SK-N-SH (cell line): Measurements from ENCODE around the gene TMEM163. TPM values are rescaled to one million over a fixed set of nuclear protein-coding genes. Genes with fewer than 3 reads are reported as not detected.

Experiments
- CTCF ChIA-PET: fragments of 300-600, 350-600 bp; formaldehyde crosslinking; extraction: SDS; loops from one replicate; lab custom pipeline; 2021; lab: Yijun Ruan, JAX
- POLR2A ChIA-PET: fragments of 350-600 bp; sonication (Branson Sonifier 250); formaldehyde crosslinking; extraction: SDS; loops from one replicate; lab custom pipeline; 2020; ENCODE audit warnings: antibody characterized with exemption, inconsistent platforms; lab: Yijun Ruan, JAX
- DNase-seq: peaks from one replicate; pipeline ENCODE4 v3.0.0; 2012
- H2AFZ ChIP-seq: fragments of 200-600 bp; sonication (generic); 2 replicates; pipeline ENCODE4 v1.8.1; 2016; ENCODE audit warnings: antibody characterized with exemption, mild to moderate bottlenecking, low read depth
- H3F3A ChIP-seq: fragments of 200-600 bp; sonication (generic); replicated peaks from 2 replicates; pipeline ENCODE3; 2016; ENCODE audit warnings: antibody characterized with exemption, mild to moderate bottlenecking; ENCODE audit not compliant: insufficient read depth
- H3K27ac ChIP-seq, 2 experiments: fragments of 200-500 bp in 1 of 2; fragments of 200-600 bp in 1 of 2; sonication (Bioruptor generic) in 1 of 2; sonication (generic), shearing (Covaris generic) in 1 of 2; 2 replicates each; pipeline versions ENCODE4 v1.5.1 to v1.6.1; 2014 to 2016; ENCODE audit warnings: low read depth in 2 of 2, inconsistent platforms in 1 of 2, low read length in 1 of 2, mild to moderate bottlenecking in 1 of 2, mixed read lengths in 1 of 2
- H3K27me3 ChIP-seq: fragments of 200-600 bp; sonication (generic), shearing (Covaris generic); 2 replicates; pipeline ENCODE4 v1.6.1; 2016; ENCODE audit warnings: mixed run types; ENCODE audit not compliant: insufficient read depth
- H3K36me3 ChIP-seq, 2 experiments: fragments of 200-500 bp in 1 of 2; fragments of 200-600 bp in 1 of 2; sonication (Bioruptor generic) in 1 of 2; sonication (generic) in 1 of 2; replicated peaks in 1 of 2; 2 replicates each; pipeline versions ENCODE3 to v1.5.1; 2014 to 2016; ENCODE audit warnings: low read length in 1 of 2, mild to moderate bottlenecking in 1 of 2; ENCODE audit not compliant: insufficient read depth in 2 of 2, control insufficient read depth in 1 of 2
- H3K4me1 ChIP-seq, 2 experiments: fragments of 200-500 bp in 1 of 2; fragments of 200-600 bp in 1 of 2; sonication (Bioruptor generic) in 1 of 2; sonication (generic), shearing (Covaris generic) in 1 of 2; 2 replicates each; pipeline versions ENCODE4 v1.5.1 to v1.6.1; 2014 to 2016; ENCODE audit warnings: low read depth in 1 of 2, low read length in 1 of 2, mixed run types in 1 of 2; ENCODE audit not compliant: insufficient read depth in 2 of 2, control insufficient read depth in 1 of 2
- H3K4me2 ChIP-seq: fragments of 200-600 bp; sonication (generic), shearing (Covaris generic); 2 replicates; pipeline ENCODE4 v1.6.1; 2017; ENCODE audit warnings: mixed run types
- H3K4me3 ChIP-seq, 2 experiments: fragments of 200-500 bp in 1 of 2; fragments of 200-600 bp in 1 of 2; sonication (Bioruptor generic) in 1 of 2; sonication (generic), shearing (Covaris generic) in 1 of 2; 2 replicates each; pipeline versions ENCODE4 v1.5.1 to v1.8.1; 2014 to 2016; ENCODE audit warnings: low read depth in 2 of 2, inconsistent platforms in 1 of 2, low read length in 1 of 2, mild to moderate bottlenecking in 1 of 2, mixed read lengths in 1 of 2, moderate library complexity in 1 of 2
- H3K79me2 ChIP-seq: fragments of 200-600 bp; sonication (generic); 2 replicates; pipeline ENCODE4 v1.8.1; 2017; ENCODE audit warnings: mild to moderate bottlenecking; ENCODE audit not compliant: insufficient read depth
- H3K9ac ChIP-seq: fragments of 200-600 bp; sonication (generic); 2 replicates; pipeline ENCODE4 v1.6.1; 2017; ENCODE audit warnings: mixed run types
- H3K9me2 ChIP-seq: fragments of 200-600 bp; sonication (generic); 2 replicates; pipeline ENCODE4 v1.6.1; 2017; ENCODE audit warnings: mixed run types
- H3K9me3 ChIP-seq: fragments of 200-600 bp; sonication (generic); 2 replicates; pipeline ENCODE4 v1.6.1; 2017; ENCODE audit warnings: mixed run types, mild to moderate bottlenecking, moderate library complexity
- H4K20me1 ChIP-seq: fragments of 200-600 bp; sonication (generic); 2 replicates; pipeline ENCODE4 v1.6.1; 2017; ENCODE audit warnings: mild to moderate bottlenecking, mixed run types; ENCODE audit not compliant: insufficient read depth
- CHD2 ChIP-seq: fragments of 150-350 bp; IDR thresholded peaks from 2 replicates; pipeline ENCODE4 v1.6.1; 2018; ENCODE audit warnings: low read length; ENCODE audit not compliant: partially characterized antibody
- ELF1 ChIP-seq: IDR thresholded peaks from 2 replicates; pipeline ENCODE4 v1.4.0; 2012
- EZH2phosphoT487 ChIP-seq: fragments of 200-600 bp; sonication (generic); IDR thresholded peaks from 2 replicates; pipeline ENCODE4 v1.6.1; 2017; ENCODE audit warnings: low read depth, mixed run types, mild to moderate bottlenecking, antibody characterized with exemption, moderate library complexity, borderline replicate concordance
- FOSL2 ChIP-seq: IDR thresholded peaks from 2 replicates; pipeline ENCODE4 v1.4.0; 2012; ENCODE audit warnings: low read depth, mild to moderate bottlenecking, moderate library complexity, borderline replicate concordance
- FOXM1 ChIP-seq: IDR thresholded peaks from 2 replicates; pipeline ENCODE4 v1.4.0; 2012; ENCODE audit warnings: low read depth, mild to moderate bottlenecking
- GABPA ChIP-seq: IDR thresholded peaks from 2 replicates; pipeline ENCODE4 v1.4.0; 2012; ENCODE audit warnings: low read depth, mild to moderate bottlenecking
- GATA2 ChIP-seq: sonication (generic); formaldehyde crosslinking; IDR thresholded peaks from 2 replicates; pipeline ENCODE4 v1.5.0; 2020; ENCODE audit warnings: mild to moderate bottlenecking, missing genetic modification reagents
- JUND ChIP-seq: IDR thresholded peaks from 2 replicates; pipeline ENCODE4 v1.4.0; 2012
- NRF1 ChIP-seq: IDR thresholded peaks from 2 replicates; pipeline ENCODE4 v1.6.1; 2012; ENCODE audit warnings: low read depth, mild to moderate bottlenecking, low read length
- POLR2AphosphoS5 ChIP-seq: IDR thresholded peaks from 2 replicates; pipeline ENCODE4 v1.6.1; 2012; ENCODE audit warnings: low read depth, low read length
- RAD21 ChIP-seq: IDR thresholded peaks from 2 replicates; pipeline ENCODE4 v1.6.1; 2012; ENCODE audit warnings: mild to moderate bottlenecking, low read length
- RCOR1 ChIP-seq: fragments of 150-350 bp; IDR thresholded peaks from 2 replicates; pipeline ENCODE4 v1.6.1; 2017; ENCODE audit warnings: antibody characterized with exemption, low read length
- RFX5 ChIP-seq: IDR thresholded peaks from 2 replicates; pipeline ENCODE4 v1.6.1; 2012; ENCODE audit warnings: mild to moderate bottlenecking, improper control_type of control experiment, low read length
- RXRA ChIP-seq: IDR thresholded peaks from 2 replicates; pipeline ENCODE4 v1.4.0; 2012; ENCODE audit warnings: low read depth, mild to moderate bottlenecking, borderline replicate concordance
- SMC3 ChIP-seq: IDR thresholded peaks from 2 replicates; pipeline ENCODE4 v1.6.1; 2012; ENCODE audit warnings: low read depth, low read length, improper control_type of control experiment
- TCF12 ChIP-seq: IDR thresholded peaks from 2 replicates; pipeline ENCODE4 v1.4.0; 2012
- TEAD4 ChIP-seq: IDR thresholded peaks from 2 replicates; pipeline ENCODE4 v1.4.0; 2012; ENCODE audit warnings: mild to moderate bottlenecking, borderline replicate concordance; ENCODE audit not compliant: insufficient read depth
- USF1 ChIP-seq: IDR thresholded peaks from 2 replicates; pipeline ENCODE4 v1.4.0; 2012; ENCODE audit warnings: low read depth, borderline replicate concordance
- USF2 ChIP-seq: fragments of 150-350 bp; IDR thresholded peaks from 2 replicates; pipeline ENCODE4 v1.6.1; 2017; ENCODE audit warnings: antibody characterized with exemption, low read length, low read depth, borderline replicate concordance
- YY1 ChIP-seq: IDR thresholded peaks from 2 replicates; pipeline ENCODE4 v1.4.0; 2012; ENCODE audit warnings: low read depth, mild to moderate bottlenecking
- WGBS: methylation state at CpG from one replicate; pipeline ENCODE4 v1.1.6; 2017; ENCODE audit warnings: low lambda C conversion rate; 5-methylcytosine and 5-hydroxymethylcytosine counted together
- polyA plus RNA-seq, 3 experiments: library from polyadenylated mRNA; depleted of rRNA; stranded (reverse); fragments of >200 nt; gene quantifications; 2 replicates each; pipeline ENCODE4 v1.2.3, GENCODE V29; 2012
- TF ChIP-seq, protein P1 (sequence below): IDR thresholded peaks from 2 replicates; pipeline ENCODE4; 2012
- TF ChIP-seq, protein P2 (sequence below): fragments of 200-600 bp; sonication (generic); IDR thresholded peaks from 2 replicates; pipeline ENCODE4 v1.6.1; 2017; ENCODE audit warnings: antibody characterized with exemption, mild to moderate bottlenecking, moderate library complexity
- TF ChIP-seq, protein P3 (sequence below): fragments of 150-350 bp; IDR thresholded peaks from 2 replicates; pipeline ENCODE4 v1.6.1; 2016; ENCODE audit warnings: mild to moderate bottlenecking, low read depth, low read length

TMEM163 gene
- polyA plus RNA-seq, 1 of the 3 experiments (the other 2 are of a cell fraction), result not detected

- 65% methylated on average over 2 of the region's 2 CpGs for WGBS
- H3K4me2 ChIP-seq, result peak overlapping the region; percentile 35; the same call in 1 of the 2 replicates
- TF ChIP-seq, protein P1, sequence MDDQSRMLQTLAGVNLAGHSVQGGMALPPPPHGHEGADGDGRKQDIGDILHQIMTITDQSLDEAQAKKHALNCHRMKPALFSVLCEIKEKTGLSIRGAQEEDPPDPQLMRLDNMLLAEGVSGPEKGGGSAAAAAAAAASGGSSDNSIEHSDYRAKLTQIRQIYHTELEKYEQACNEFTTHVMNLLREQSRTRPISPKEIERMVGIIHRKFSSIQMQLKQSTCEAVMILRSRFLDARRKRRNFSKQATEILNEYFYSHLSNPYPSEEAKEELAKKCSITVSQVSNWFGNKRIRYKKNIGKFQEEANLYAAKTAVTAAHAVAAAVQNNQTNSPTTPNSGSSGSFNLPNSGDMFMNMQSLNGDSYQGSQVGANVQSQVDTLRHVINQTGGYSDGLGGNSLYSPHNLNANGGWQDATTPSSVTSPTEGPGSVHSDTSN, result peak; percentile 44; the same call in 1 of the 2 replicates
- TF ChIP-seq, protein P2, sequence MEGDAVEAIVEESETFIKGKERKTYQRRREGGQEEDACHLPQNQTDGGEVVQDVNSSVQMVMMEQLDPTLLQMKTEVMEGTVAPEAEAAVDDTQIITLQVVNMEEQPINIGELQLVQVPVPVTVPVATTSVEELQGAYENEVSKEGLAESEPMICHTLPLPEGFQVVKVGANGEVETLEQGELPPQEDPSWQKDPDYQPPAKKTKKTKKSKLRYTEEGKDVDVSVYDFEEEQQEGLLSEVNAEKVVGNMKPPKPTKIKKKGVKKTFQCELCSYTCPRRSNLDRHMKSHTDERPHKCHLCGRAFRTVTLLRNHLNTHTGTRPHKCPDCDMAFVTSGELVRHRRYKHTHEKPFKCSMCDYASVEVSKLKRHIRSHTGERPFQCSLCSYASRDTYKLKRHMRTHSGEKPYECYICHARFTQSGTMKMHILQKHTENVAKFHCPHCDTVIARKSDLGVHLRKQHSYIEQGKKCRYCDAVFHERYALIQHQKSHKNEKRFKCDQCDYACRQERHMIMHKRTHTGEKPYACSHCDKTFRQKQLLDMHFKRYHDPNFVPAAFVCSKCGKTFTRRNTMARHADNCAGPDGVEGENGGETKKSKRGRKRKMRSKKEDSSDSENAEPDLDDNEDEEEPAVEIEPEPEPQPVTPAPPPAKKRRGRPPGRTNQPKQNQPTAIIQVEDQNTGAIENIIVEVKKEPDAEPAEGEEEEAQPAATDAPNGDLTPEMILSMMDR, result no peak
- TF ChIP-seq RFX5 (no peak), RCOR1 (no peak), JUND (peak; percentile 60), FOSL2 (peak; percentile 46), TEAD4 (0 out of 2 replicates have a peak, but pooled peaks have one; percentile 34), TCF12 (peak; percentile 46; the same call in 1 of the 2 replicates)
- TF ChIP-seq, all 33 proteins: peak for 5
- Histone ChIP-seq H3F3A (peaks cover 7% of the 10 kb centered on the region), H3K9ac (peak overlapping the region; percentile 4; the same call in 1 of the 2 replicates), H3K79me2 (no peaks in the 10 kb centered on the region), H3K4me3 (no peak overlapping the region), H3K27ac (peak overlapping the region in 1 of 2 experiments; percentile 71; a peak in 2 of 4 replicates), H4K20me1 (no peaks in the 10 kb centered on the region), H3K9me3 (no peaks in the 10 kb centered on the region), H3K36me3 (peaks cover under 1 to 16% of the 10 kb centered on the region in 2 experiments), H3K9me2 (no peaks in the 10 kb centered on the region), H3K4me1 (peaks cover 0 to 12% of the 10 kb centered on the region in 2 experiments; a peak in 2 of 4 replicates), H2AFZ (peak overlapping the region; percentile 62; the same call in 1 of the 2 replicates), H3K27me3 (no peaks in the 10 kb centered on the region)
- ChIA-PET POLR2A (no interaction called here), CTCF (interaction anchor here (1.1 to 2.1 kb wide), 4 partner anchors 10 to 349 kb away, joined by 3 to 8 read pairs (median 6); no protein-coding TSS in a partner anchor)
- no peak for DNase-seq
Measured at GRCh38 chr2:134431838-134432434, 286.9 kb downstream of the TMEM163 start.

DNA sequence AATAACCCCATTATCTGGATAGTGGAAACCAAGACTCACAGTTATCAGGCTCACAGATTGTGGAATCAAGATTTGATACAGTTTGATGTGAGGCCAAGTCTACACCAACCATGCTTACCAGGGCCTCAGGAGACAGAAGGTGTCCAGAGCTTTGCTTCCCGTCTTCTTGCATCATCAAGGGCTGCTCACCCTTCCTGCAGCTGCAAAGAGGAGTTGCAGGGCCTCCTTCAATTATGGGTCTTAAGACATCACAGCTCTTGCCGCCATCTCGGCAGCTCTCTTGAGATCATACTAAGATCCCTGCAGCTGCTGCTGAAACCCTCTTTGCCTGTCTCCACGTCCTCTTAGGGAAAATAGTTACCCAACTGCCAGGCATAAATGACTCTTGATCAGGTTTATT is 288.9 kb downstream of the TMEM163 start:
- no peaks in the 10 kb centered on the region for H3K9me3 ChIP-seq
- H3F3A ChIP-seq, result peaks cover 8% of the 10 kb centered on the region
- H3K9ac ChIP-seq, result no peak overlapping the region
- H3K27ac ChIP-seq, result no peak overlapping the region
- H3K9me2 ChIP-seq, result no peaks in the 10 kb centered on the region
- CTCF ChIA-PET, result interaction anchor here (0.9 to 3.7 kb wide), 4 partner anchors 12 to 31 kb away, joined by 3 to 18 read pairs (median 4); no protein-coding TSS in a partner anchor
- no peak overlapping the region for H3K4me3 ChIP-seq
- H3K4me2 ChIP-seq, result no peak overlapping the region
- no peak overlapping the region for H2AFZ ChIP-seq
- no peaks in the 10 kb centered on the region for H3K79me2 ChIP-seq
- peaks cover 0 to 12% of the 10 kb centered on the region in 2 experiments; a peak in 2 of 4 replicates for H3K4me1 ChIP-seq
- no peak for DNase-seq
- POLR2A ChIA-PET, result no interaction called here
- H4K20me1 ChIP-seq, result no peaks in the 10 kb centered on the region
- peaks cover 0 to 18% of the 10 kb centered on the region in 2 experiments for H3K36me3 ChIP-seq
- 95% methylated on average over 4 of the region's 4 CpGs for WGBS
- H3K27me3 ChIP-seq, result no peaks in the 10 kb centered on the region
- TF ChIP-seq USF1 (no peak), CHD2 (no peak), USF2 (no peak), POLR2AphosphoS5 (no peak), RXRA (no peak), TCF12 (no peak), ELF1 (no peak), RAD21 (no peak), FOXM1 (no peak), SMC3 (no peak), EZH2phosphoT487 (no peak), NRF1 (no peak), GABPA (no peak), YY1 (no peak), RCOR1 (no peak), GATA2 (CRISPR knock-in tag) (no peak)
- TF ChIP-seq, protein P3, sequence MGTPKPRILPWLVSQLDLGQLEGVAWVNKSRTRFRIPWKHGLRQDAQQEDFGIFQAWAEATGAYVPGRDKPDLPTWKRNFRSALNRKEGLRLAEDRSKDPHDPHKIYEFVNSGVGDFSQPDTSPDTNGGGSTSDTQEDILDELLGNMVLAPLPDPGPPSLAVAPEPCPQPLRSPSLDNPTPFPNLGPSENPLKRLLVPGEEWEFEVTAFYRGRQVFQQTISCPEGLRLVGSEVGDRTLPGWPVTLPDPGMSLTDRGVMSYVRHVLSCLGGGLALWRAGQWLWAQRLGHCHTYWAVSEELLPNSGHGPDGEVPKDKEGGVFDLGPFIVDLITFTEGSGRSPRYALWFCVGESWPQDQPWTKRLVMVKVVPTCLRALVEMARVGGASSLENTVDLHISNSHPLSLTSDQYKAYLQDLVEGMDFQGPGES, result no peak
